H7 (cell line): ENCODE data around the gene DPAGT1. TPM values are rescaled to one million over a fixed set of nuclear protein-coding genes. Genes with fewer than 3 reads are reported as not detected.
A peak's percentile ranks its signal among the peaks of the same experiment; 100 is the strongest.
"Not testable (repeated sequence)": the region's sequence is repeated elsewhere in the genome, so short reads cannot be mapped to it uniquely, and the experiment has no call there.

Experiments
- DNase-seq: peaks from one replicate; pipeline ENCODE4 v3.0.0; 2012
- H3K27me3 ChIP-seq: 2 replicates; pipeline ENCODE4 v1.6.0; 2011; ENCODE audit warnings: mild to moderate bottlenecking, low read length; ENCODE audit not compliant: control insufficient read depth, insufficient read depth
- H3K36me3 ChIP-seq: replicated peaks from 2 replicates; pipeline ENCODE4 v1.5.1; 2011; ENCODE audit warnings: low read length; ENCODE audit not compliant: control insufficient read depth, insufficient read depth
- H3K4me3 ChIP-seq: 2 replicates; pipeline ENCODE4 v1.5.1; 2011; ENCODE audit warnings: low read depth, mild to moderate bottlenecking, control low read depth, low read length, moderate library complexity; ENCODE audit not compliant: insufficient read depth
- total RNA-seq: library from RNA; depleted of rRNA; stranded (reverse); fragments of >200 nt; shearing (Covaris generic); gene quantifications from 2 replicates; pipeline ENCODE4 v1.2.3, GENCODE V29; 2014

DPAGT1 gene
- total RNA-seq, 1 experiment from 2014 or later: 44.3 TPM

DNA sequence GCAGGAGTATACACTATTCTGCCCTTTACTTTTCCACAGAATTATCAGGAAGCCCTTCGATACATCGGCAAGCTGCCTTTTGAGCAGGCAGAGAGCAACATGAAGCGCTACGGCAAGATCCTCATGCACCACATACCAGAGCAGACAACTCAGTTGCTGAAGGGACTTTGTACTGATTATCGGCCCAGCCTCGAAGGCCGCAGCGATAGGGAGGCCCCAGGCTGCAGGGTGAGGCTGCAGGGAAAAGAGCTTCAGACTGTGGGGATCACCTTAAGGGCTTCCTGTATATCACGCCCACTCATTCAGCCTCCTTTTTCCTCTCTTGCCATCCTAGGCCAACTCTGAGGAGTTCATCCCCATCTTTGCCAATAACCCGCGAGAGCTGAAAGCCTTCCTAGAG lies 23.8 kb downstream of the DPAGT1 start:
- no peaks in the 10 kb centered on the region for H3K27me3 ChIP-seq
- DNase-seq: no peak
- no peak overlapping the region for H3K4me3 ChIP-seq
- peaks cover 22% of the 10 kb centered on the region for H3K36me3 ChIP-seq

DNA sequence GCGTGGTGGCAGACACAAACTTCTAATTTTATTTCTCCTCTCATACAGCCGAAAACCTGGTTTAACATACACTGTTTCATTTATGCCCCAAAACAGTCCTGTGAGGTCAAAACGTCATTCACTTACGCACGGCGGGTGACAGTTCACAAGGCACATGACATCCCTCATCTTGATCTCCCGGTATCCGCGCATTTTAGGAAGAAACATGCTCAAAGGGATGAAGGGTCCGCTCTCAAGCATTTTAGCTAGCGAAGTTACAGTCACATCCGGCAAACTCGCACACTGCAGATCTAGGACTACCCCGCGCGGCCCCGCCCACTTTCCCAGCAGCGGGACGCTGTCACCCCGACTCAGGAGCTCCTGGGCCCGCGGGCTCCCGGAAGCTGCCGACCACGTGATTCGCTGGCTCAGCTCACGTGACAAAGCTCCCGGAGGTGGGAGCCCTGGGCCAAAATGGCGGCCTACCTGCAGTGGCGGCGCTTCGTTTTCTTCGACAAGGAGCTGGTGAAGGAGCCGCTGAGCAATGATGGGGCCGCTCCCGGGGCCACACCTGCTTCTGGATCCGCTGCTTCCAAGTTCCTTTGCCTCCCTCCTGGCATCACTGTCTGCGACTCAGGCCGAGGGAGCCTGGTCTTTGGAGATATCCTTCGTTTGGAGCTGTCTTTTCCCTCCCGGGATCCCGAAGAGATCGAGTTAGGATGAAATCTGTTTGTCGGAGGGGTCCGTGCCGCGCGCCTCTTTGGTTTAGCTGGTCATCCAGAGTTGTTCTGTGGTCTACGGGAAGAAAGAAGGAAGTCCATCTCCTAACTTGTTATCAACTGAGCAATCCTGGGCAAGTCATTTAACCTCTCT lies 34.1 kb downstream of the DPAGT1 start, which contains the start of gene VPS11:
Gene VPS11 (plus strand): TSS at position 448 of the 852 bp plus-strand sequence. CDS start 6 bp downstream, at position 454.
- DNase-seq: peak; percentile 99
- H3K36me3 ChIP-seq: peaks cover 4% of the 10 kb centered on the region; the same call in 1 of the 2 replicates

DNA sequence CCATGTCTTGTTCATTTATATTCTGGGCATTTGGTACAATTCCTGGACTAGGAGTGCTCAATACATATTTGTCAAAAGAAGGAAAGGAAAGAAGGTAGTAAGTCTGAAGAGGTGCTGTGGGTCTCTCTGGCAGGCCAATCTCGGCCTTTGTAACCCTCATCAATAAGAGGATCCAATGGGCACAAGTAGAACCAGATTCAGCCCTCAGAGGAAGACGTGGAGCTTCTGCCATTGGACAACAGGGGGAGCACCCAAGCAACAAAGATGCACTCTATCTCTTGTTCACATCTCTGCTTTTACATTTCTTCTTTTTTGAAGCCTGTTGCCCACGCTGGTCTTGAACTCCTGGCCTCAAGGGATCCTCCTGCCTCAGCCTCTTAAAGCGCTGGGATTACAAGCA lies 36.3 kb downstream of the DPAGT1 start:
- H3K27me3 ChIP-seq: no peaks in the 10 kb centered on the region
- peaks cover 2% of the 10 kb centered on the region; the same call in 1 of the 2 replicates for H3K36me3 ChIP-seq
- DNase-seq: peak; percentile 71
- H3K4me3 ChIP-seq: no peak overlapping the region

More for the DNA sequence above, 34.1 kb downstream of the DPAGT1 start, which contains the start of gene VPS11:
- peak within 1 kb of the TSS; percentile 91 for H3K4me3 ChIP-seq
- no peaks in the 10 kb centered on the region for H3K27me3 ChIP-seq

DNA sequence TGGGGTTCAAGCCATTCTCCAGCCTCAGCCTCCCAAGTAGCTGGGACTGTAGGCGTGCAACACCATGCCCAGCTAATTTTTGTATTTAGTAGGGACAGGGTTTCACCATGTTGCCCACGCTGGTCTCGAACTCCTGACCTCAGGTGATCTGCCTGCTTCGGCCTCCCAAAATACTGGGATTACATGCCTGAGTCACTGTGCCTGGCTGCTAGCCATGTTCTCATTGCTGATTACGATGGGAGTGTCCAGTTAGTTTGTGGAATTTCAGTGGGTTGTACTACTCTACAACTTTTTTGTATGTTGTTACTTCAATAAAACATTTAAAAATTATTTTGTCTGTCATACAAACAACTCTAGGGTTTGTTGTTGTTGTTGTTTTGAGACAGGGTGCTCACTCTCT lies 38.9 kb downstream of the DPAGT1 start:
- Histone ChIP-seq H3K36me3 (no peaks in the 10 kb centered on the region), H3K27me3 (no peaks in the 10 kb centered on the region), H3K4me3 (no peak overlapping the region)
- DNase-seq: no peak

DNA sequence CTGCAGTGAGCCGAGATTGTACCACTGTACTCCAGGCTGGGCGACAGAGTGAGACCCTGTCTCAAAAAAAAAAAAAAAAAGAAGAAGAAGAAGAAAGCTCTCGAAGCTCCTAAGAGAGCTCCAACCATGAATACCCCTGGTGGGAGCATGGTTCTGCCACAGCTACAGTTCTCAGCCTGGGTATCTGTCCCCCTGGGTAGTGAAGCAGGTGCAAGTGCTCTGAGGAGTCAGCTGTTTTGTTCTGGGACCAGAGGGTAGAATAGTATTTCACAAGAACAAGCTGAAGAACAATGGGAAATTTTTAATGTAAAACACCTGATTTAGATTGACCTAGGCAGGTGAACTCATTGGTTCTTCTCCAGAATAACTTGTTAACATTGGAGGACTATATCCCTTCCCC lies 40.4 kb downstream of the DPAGT1 start:
- Histone ChIP-seq H3K27me3 (no peaks in the 10 kb centered on the region), H3K36me3 (no peaks in the 10 kb centered on the region), H3K4me3 (no peak overlapping the region)
- no peak for DNase-seq

DNA sequence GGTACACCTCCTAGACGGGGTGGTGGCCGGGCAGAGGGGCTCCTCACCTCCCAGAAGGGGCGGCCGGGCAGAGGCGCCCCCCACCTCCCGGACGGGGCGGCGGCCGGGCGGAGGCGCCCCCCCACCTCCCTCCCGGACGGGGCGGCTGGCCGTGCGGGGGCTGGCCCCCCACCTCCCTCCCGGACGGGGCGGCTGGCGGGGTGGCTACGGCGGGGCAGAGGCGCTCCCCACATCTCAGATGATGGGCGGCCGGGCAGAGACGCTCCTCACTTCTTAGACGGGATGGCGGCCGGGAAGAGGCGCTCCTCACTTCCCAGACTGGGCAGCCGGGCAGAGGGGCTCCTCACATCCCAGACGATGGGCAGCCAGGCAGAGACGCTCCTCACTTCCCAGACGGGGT lies 42.5 kb downstream of the DPAGT1 start:
- DNase-seq, H3K4me3 ChIP-seq, H3K27me3 ChIP-seq: not testable (repeated sequence)
- peaks cover 14% of the 10 kb centered on the region for H3K36me3 ChIP-seq

DNA sequence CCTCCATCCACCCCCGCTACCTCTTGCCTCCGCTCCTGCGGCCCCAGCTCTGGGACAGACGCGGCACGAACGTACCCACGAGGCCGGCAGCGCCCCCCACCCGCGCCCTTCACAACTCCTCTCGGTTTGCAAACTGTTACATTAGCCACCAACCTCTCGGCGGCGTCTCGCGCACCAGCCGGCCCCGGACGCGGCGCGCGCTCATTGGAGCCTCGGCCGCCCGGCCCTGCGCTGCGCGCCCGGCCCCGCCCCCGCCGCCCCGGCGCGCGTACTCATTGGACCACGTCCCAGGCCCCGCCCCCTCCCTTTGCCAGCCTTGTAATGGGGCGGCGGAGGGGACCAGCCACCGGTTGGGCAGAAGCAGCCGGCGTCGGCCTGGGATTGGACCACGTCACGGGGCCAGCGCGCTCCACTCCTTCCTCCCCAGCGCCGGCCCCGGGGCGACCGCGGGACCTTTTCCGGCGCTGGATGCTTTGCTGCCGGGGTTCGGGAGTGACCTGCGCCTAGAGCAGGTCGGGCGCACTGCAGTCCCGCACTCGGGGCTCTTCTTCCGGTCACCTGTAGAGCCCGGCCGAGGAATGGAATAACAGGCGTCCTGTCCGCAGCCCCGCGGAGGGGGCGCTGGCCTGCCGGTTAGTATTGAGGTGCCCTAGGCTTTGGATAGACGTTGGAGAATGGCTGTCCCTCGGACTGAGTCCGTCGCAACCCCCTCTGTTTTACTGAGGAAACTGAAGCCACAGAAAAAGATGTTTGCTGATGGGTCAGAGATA lies 44.5 kb downstream of the DPAGT1 start, which contains the start of gene HYOU1:
Gene HYOU1 (minus strand): TSS at position 206 of the 770 bp plus-strand sequence. CDS start 1,045 bp downstream, outside the sequence.
- Histone ChIP-seq H3K27me3 (no peaks in the 10 kb centered on the region), H3K36me3 (peaks cover 30% of the 10 kb centered on the region)
- peak; percentile 100 for DNase-seq

DNA sequence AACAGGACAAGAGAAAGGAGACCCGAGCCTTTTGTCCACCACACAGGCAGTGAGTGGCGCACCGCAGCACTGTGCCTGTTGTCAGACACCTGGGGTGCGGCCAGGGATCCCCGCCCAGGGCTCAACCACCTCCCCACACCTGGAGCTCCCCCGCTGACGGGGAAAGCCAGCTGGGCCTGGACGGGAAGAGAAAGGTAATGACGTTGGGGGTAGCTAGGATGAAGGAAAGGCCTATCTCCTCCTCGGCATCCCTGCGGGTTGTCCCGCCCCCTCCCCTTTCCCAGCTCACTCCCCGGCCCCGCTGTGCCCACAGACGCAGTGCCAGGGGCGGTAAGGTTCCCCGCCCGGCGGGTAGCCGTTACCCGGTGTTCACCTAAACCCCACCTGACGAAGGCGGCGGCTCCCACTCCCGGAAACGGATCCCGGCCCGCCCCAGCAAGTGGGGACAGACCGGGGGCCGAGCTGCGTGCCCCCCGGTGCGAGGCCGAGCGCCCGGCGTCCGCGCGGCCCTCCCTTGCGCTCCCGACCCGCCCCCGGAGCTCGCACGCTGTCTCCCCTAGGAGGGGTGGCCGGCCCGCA lies 45.1 kb downstream of the DPAGT1 start:
- DNase-seq: peak; percentile 92

More for the DNA sequence above, 44.5 kb downstream of the DPAGT1 start, which contains the start of gene HYOU1:
- H3K4me3 ChIP-seq: peak within 1 kb of the TSS; percentile 83

DNA sequence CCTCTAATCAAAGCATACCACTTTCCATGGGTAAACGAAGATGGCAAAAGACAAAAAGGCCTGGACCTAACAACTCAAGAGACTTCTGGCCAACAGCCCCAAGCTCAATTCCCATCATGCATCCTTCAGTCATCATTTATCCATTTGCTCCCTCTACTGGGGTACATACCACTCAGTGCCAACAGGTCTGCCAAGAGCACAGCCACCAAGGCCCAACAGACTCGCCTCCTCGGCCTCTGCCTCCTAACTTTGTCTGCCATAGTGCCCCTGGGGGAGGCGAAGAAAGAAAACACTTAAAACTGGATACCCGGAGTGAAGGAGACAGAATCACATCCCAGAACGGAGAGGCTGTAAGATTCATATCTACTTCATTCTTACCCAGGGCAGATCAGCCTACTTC lies 45.8 kb downstream of the DPAGT1 start:
- Histone ChIP-seq H3K27me3 (no peaks in the 10 kb centered on the region), H3K4me3 (peak overlapping the region; percentile 83), H3K36me3 (peaks cover 43% of the 10 kb centered on the region)
- peak; percentile 50 for DNase-seq

More for the DNA sequence above, 45.1 kb downstream of the DPAGT1 start:
- Histone ChIP-seq H3K4me3 (peak overlapping the region; percentile 83), H3K27me3 (no peaks in the 10 kb centered on the region), H3K36me3 (peaks cover 37% of the 10 kb centered on the region)

DNA sequence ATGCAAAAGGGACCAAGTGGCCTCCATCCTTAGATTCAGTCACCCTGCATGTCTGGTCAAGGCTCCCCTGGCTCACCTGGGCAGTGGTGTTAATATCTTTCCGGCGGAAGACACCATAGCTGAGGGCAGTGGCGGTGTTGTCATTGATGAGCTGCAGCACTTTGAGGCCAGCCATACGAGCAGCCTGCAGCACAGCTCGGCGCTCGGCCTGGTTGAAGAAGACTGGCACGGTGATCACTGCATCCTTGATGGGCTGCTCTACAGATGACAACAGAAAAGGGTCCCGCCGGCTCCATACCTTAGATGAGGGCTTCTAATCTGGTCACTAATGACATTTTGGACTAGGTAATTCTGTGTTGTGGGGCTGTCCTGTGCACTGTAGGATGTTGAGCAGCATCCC lies 47.2 kb downstream of the DPAGT1 start:
- no peak overlapping the region for H3K4me3 ChIP-seq
- DNase-seq: no peak
- H3K36me3 ChIP-seq: peaks cover 48% of the 10 kb centered on the region

DNA sequence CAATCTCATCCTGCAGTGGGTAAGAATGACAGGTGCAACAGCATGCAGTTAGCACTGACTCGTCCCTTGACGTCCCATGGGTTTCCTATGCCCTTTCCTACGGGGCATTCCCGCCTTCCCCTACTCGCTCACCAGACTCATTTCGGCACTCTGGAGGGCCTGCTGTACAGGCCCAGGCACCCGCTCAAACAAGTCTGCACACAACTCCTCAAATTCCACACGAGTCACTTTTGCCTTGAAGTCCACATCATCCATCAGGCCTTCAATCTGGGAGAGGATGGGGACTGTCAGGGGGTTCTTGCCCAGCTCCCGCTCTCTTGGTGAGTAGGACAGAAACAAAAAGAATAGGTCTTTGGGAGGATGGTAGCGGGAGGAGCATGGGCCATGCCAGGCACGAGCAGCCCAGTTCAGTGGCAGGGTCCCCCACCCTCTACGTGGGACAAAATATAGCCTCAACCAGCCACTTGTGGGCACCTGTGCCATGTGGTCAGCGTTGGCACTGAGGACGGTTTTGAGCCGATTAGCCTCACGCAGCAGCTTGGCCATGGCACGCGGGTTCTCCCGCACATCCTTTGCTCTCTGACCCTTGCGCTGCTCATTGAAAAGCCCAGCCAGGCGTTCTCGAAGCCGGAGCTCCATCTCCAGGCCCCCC lies 49.4 kb downstream of the DPAGT1 start:
- DNase-seq: no peak
- Histone ChIP-seq H3K4me3 (no peak overlapping the region), H3K36me3 (peaks cover 66% of the 10 kb centered on the region), H3K27me3 (no peaks in the 10 kb centered on the region)

More for the DNA sequence above, 47.2 kb downstream of the DPAGT1 start:
- H3K27me3 ChIP-seq: no peaks in the 10 kb centered on the region

DNA sequence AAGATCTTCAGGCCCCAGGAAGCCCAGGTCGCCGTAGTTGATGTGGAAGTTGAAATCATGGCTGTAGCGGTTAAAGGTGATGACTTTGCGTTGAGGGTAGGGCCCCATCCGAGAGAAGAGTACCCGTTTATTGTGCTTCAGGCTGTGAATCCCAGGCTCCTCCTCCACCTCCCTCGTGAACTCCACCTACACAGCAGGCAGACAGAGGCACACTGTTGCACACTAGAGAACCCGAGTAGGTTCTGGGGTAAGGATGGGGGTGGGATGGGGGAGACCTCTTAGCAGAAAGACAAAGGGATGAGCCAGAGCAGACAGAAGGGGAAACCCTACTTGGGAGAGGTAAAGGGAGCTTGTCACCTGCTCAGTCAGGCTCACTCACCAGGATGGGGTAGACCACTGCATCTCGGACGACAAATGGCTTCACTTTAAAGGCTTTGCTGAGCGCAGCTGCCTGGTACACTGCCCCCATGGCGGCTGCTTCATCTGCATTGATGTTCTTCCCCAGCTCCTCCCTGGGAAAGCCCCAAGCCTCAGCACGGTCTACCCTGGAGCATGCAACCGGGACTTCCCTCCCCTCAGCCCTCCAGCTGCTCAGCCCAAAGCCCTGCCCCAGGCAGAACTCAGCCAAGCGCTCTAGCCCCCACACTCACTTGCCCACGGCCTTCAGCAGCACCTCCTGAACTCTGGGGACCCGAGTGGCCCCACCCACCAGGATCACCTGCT lies 50.1 kb downstream of the DPAGT1 start:
- Histone ChIP-seq H3K27me3 (no peaks in the 10 kb centered on the region), H3K36me3 (peaks cover 69% of the 10 kb centered on the region), H3K4me3 (no peak overlapping the region)
- no peak for DNase-seq

DNA sequence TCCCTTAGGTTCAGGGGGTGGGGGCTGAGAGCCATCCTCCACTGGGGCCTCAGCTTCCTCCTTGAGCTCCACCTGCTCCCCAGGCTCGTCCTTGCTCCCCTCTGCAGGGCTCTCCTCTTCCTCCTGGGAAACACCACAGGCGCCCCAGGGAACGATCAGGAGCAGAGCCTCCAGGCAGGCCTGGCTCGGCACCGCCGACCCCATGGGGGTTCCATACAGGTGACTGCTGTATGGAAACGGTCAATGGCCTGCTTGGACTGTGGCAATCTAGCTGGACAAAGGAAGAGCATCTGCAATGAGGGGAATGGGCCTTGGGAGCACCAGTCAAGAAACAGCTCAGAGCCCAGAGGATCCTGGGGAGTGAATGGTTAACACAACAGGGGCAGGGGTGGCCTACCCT lies 52.6 kb downstream of the DPAGT1 start:
- DNase-seq: no peak
- H3K4me3 ChIP-seq: no peak overlapping the region
- H3K36me3 ChIP-seq: peaks cover 67% of the 10 kb centered on the region
- H3K27me3 ChIP-seq: no peaks in the 10 kb centered on the region
